DMS153 (cell line): ENCODE results near the gene GPANK1.
A peak's percentile ranks its signal among the peaks of the same experiment; 100 is the strongest.
"Not testable (repeated sequence)": the region's sequence is repeated elsewhere in the genome, so short reads cannot be mapped to it uniquely, and the experiment has no call there.

Experiments used
- DNase-seq: peaks from one replicate; lab custom pipeline; 2025; lab: John Stamatoyannopoulos, UW

The GPANK1 gene

DNA sequence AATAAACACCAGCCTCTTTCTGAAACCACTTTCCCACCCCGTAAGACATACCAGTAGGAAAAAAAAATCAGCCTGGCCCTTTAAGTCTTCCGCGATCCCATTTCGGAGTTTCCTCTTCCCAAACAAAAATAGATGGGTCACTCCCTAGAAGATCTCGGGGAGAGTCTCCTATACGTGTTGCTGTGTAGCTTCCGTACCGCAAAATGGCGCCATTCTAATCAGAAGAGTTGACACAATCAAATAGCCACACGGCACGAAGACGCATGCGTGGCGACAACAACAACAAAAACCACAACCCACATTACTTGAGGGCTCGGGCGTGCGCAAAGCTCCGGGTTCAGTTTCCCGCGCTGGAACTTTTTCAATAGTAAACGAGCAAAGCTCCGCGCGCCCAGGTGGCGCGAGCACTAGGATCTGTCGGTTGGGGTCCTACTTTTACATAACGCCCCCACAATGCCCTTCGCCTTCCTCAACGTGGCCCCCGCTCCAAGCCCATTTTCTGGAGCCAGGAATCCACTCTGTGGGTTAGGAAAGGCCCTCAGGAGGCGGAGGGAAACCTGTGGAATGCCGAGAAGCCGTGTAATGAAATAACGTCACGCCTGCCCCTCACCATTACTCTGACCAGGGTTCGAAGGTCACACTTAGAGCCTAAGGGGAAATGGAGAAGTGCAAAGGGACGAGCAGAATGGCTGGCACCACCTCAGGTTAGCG is at the start of gene GPANK1:
Gene GPANK1, minus strand, starts transcription at position 208 of the 711 bp plus-strand sequence. CDS start 519 bp downstream, outside the sequence.
- DNase-seq, result peak; percentile 89

DNA sequence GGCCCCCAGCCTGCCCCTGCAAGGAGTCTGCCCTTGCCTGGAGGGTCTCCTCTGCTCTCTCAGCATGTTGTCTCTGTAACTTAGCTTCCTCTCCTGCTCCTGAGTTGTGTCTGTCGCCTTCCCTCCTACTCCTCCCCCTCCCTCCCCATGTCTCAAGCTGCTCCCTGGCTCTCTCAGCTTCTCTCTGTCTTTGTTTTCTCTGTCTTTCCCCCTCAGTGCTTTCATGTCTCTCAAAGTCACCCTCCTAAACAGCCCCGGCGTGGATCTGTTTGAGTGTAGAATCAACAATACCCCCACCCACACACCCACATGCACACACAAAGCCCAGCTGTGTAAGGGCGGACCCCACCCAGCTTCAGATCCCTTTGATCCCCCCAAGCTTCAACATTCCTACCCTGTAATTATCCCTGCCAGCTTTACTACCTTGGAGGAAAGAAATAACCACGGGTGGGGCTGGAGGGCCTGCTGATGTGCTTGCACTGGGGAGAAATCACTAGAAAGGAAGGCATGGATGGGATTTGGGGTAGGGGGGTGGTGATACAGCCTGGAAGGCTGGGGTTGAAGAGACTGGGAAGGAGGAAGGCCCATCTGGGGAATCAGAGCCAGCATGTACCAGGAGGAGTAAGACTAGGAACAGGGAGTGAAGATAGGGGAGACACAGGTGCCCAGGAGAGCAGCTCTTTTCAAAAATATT is 49.3 kb upstream of the GPANK1 start:
- DNase-seq, result no peak

DNA sequence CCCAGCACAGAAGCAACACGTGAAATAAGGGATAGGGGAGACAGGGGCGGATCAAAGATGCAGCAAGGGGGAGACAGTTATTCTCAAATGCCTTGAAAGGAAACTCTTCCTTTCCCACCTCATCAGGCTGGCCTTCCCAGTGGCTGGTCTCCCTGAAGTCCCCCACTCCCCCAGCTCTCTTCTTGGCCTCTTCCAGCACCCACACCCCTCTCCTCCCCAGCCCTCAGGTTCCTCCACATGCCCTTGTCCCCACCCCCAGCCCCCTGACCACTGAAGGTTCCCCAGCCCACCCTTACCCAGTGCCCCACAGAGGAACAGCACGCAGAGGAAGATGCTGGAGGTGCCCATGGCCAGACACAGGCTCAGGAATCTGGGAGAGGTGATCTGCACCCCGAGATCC is 48.7 kb upstream of the GPANK1 start:
- DNase-seq, result no peak

DNA sequence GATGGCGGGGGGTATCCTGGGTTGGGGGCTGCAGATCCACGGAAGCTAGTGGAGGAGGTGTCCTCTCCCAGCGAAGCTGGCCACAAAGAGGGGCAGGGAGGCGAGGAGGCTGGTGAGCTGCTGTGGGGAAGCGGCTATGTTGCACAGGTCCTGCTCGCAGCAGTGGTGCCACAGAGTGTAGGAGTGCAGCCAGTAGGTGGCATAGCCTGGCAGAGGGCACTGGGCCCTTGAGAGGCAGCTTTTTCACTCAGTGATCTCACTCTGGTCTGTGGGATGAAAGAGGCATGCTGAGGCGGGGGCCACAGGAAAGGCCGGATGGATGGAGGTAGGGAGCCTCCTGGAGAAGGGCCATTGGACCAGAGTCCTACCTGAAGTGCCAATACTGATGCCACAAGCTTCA is 47.5 kb upstream of the GPANK1 start:
- peak; percentile 13 for DNase-seq

DNA sequence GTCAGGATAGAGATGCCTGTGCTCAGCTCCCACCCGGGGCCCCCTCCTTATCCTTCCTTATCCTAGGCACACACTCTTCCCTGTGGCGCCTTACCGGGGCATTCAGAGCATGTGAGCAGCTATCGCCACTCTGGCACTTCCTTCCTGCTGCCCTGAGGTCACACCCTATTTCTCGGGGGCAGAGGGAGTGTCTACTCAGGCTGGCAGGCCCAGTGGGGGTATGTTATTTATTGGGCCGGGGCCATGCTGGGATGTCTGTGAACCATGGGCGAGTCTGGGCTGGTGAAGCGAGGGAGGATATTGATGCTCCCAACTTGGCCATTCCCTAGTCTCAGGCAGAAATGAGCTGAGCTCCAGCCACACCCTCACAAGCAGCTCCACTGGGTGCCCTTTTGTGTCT is 46.4 kb upstream of the GPANK1 start:
- DNase-seq, result no peak

DNA sequence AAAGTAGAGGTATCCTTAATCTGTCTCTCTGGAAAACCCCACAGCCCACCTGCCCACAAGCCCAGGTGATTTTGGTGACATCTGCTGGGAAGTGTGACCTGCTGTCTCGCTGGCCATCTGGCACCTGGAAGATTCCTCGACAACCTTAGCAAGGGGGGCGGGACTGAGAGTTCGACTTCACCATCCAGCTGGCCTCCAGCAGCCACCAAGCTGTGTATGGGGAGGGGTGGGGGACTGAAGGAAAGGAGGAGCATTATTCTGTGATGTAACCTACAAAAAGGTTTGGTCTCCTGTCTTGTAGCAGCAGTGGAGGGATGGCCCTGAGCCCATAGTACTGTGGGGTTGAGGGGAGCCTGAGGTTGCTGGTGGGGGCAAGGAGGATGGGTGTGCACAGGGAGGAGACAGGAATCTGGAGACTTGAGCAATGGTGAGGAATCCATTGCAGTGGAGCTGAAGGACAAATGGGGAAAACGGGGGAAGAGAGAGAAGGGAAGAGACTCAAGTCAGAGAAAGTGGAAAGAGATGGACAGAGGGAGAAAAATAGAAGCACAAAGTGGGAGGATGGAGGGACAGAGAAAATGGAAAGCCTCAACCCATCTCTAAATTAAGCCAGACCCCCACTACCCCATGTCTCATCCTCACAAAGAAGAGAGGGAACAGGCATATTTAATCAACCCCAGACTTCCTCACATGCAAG is 45.9 kb upstream of the GPANK1 start:
- no peak for DNase-seq

DNA sequence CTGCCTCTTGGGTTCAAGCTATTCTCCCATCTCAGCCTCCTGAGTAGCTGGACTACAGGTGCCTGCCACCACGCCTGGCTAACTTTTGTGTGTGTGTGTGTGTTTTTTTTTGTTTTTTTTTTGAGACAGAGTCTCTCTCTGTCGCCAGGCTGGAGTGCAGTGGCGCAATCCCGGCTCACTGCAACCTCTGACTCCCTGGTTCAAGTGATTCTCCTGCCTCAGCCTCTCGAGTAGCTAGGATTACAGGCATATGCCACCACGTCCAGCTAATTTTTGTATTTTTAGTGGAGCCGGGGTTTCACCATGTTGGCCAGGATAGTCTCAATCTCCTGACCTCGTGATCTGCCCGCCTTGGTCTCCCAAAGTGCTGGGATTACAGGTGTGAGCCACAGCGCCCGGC is 44.4 kb upstream of the GPANK1 start:
- DNase-seq, result not testable (repeated sequence)

DNA sequence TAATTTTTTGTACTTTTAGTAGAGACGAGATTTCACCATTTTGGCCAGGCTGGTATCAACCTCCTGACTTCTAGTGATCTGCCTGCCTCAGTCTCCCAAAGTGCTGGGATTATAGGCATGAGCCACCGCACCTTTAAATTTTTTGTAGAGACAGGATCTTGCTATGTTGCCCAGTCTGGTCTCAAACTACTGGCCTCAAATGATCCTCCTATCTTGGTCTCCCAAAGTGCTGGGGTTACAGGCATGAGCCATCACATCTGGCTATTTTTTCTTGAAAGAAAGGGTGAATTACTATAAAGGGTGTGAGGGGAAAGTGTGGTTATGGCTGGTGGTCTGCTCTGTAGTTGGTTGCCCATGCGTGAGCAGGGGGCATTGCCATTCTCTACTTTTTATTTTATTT is 43.4 kb upstream of the GPANK1 start:
- DNase-seq, result no peak

DNA sequence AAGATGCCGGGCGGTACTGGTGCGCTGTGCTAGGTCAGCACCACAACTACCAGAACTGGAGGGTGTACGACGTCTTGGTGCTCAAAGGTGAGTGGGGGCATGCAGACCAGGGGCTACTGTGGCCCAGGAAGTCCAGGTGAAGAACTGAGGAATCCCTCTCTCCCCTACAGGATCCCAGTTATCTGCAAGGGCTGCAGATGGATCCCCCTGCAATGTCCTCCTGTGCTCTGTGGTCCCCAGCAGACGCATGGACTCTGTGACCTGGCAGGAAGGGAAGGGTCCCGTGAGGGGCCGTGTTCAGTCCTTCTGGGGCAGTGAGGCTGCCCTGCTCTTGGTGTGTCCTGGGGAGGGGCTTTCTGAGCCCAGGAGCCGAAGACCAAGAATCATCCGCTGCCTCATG is 42.9 kb upstream of the GPANK1 start:
- no peak for DNase-seq

DNA sequence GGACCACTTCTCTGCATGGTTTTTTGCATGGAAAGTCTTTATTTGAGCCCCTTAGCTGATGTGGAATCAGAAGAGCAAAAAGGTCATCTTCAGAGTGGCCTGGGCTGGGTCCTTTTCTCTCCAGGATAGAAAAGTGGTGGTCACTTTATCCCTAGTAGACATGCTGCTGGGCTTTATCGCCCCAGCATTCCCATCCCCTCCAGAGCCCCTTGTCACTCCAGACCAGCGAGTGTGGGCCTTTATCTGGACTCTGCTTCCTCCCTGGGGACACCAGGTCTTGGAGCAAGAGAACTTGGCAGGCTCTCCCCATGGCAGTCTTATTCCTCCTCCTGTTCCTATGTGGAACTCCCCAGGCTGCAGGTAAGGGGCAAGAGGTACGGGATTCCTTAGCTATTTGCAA is 41.8 kb upstream of the GPANK1 start, which contains the start of gene LY6G6F:
Gene LY6G6F, plus strand, starts transcription at position 268 of the 400 bp plus-strand sequence. Its CDS starts 41 bp downstream, at position 309.
- DNase-seq, result no peak

DNA sequence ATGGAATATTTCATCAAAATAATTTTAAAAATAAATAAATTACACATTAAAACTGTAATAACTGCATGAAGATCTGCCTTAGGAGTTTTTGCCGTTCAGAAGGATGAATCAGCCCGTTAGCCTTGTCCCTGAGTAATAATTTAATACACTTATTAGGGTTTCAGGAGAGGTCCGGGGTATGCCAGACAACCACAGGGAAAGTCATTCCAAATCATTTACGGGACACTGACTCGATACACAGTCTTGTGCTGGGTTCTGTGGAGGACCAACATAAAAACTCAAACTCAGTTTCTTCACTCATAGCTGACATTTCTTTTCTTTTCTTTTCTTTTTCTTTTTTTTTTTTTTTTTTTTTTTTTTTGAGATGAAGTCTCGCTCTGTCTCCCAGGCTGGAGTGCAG is 41.1 kb upstream of the GPANK1 start:
- no peak for DNase-seq

DNA sequence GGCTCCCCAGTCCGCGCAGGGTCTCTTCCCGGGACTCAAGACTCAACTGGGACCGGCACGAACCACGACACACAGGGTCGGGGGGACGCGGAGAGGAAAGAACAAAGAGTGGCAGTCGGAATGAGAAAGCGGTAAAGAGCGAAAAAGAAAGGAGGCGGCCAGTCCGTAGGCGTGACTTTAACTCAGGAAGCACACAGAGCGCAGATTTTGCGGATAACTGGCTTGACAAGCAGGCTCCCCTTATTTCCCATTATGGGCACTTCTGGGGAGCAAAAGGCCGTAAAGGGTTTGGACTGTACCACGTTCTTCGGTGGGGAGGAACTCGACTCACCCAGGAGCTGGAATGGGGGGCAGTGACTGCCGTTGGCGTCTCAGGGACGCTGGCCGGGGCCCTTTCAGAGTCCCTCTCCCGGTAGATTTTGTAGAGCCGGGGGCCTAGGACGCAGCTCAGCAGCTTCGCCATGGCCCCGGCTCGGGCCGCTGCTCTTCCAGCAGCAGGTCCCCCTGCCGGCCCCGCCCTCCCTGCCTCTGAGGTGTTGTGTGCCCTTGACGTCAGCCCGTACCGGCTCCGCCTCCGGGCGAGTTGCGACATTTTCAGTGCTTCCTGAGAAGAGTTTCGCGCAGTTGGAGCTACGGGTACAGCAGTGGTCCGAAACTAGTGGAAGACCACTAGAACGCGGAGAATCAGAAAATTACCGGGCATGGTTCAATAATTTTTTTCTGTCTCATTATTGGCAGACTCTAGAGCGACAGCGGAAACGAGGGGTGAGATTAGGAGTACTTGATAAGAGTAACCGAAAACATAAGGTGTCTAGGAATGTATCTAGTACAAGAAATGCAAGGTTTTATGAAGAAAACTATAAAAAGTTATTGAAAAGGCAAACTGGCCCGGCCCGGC is 38.3 kb upstream of the GPANK1 start, which contains the start of gene ABHD16A:
Gene ABHD16A, minus strand, starts transcription at position 506 of the 898 bp plus-strand sequence. Its CDS starts 43 bp downstream, at position 463.
- peak; percentile 92 for DNase-seq

DNA sequence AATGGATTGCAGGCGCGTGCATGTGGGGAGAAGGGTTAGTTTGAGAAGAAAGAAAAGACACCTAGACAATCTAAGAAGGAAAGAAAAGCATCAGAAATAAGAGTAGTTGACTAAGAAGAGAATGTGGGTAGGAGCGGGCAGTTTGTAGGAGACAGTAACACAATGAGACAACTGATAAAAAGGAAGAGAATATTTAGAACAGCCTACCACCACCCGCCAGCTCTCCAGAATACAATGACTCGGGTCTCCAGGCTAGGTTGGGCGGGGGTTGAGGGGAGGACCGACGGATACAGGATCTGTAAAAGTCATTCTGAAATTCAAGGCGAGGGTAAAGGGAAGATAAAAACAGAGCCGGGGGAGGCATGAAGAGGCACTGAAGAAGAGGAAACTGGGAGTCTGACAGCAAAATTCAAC is 37.6 kb upstream of the GPANK1 start:
- no peak for DNase-seq

DNA sequence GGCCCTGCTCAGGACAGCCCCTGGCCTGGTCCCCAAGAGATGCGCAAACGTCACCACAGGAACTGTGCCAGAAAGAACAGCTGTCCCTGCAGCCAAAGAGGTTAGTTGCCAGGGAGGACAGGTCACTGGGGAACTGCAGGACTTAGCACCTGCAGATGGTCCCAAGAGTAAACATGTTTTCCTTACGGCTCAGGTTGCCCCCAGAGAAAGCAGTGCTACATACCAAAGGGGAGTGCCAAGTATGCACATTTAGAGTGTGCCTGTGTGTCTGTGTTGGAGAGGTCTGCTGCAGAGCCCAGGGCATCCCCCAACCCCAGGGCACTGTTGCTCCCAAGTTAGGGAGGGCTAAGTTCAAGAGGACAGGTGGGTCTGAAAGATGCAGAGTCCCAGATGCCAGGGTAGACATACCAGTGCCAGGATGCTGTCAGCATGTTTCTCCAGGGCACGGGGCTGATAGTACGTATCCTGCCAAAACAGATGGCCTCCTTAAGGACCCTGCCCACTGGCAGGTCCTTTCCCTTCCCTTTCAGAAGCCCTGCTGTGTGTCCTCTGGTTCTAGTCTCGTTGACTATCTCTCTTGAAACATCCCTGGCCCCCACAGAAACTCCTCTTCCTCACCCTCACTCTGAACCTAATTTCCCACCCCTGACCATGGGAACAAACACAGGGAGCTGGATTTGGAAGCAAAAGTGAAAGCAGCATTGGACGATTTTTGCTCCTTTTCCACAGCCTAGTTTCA is 37.0 kb upstream of the GPANK1 start:
- peak; percentile 5 for DNase-seq

DNA sequence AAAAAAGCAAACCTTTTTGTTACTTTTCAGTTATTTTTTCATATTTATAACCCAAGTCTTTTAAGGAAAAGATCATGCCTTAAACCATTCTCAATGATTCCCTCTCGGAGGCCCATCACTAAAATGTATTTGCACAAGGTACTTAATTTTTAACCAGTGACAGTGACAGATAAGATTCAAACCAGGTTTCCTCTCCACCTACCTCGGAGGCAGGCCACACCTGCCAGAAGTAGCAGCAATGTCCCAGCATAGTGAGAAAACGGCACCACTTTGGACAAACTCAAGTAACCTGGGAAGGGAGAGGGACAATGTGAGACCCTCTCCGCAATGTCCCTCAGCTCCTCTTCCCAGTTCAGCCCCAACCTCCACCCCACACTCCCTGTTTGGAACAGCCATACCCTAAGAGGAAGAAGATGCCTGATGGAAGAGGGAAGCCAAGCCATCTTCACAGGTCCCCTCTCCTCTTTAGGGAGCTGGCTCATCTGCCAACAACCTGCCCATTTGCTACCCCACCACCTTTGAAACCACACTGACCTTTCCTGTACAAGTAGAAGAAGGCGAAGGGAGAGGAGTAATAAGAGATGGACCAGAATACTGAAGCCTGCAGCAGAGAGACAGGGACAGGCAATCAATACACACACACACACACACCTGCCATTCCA is 36.1 kb upstream of the GPANK1 start:
- DNase-seq, result no peak

DNA sequence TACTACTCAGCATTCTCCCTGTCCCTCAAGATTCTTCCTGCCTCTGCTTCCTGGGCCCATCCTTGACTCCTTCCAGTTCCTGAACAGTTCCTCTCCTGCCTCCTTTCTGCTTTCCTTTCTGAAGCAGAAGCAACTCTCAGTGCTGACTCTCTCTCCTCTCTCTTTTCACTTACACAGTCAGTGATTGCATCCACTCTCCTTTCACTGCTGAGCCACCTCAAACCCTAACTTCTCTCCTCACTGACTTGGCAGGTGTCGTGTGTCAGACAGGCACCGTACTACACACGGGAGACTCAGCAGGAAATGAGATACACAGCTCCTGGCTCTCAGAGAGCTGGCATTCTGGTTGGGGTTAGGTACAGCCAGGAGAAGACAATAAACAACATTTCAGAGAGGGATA is 32.8 kb upstream of the GPANK1 start:
- no peak for DNase-seq

DNA sequence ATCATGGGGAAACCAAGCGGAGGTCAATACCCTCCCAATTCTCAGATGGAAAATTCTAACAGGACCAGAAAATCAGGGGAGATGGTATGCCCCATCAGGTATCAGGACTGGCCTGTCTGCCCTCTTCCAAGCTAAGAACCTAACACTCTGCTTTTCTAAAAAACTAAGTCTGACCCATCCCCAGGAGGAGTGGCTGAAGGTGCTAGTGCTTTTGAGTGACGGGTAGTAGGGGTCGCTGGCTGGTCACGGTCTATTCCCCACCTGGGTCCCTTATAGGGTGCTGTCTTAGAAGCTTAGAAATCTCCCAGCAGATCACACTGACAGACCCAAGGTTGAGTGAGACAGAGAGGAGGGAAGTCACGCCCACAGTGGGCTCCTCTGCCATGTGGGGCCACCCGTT is 28.7 kb upstream of the GPANK1 start:
- no peak for DNase-seq

DNA sequence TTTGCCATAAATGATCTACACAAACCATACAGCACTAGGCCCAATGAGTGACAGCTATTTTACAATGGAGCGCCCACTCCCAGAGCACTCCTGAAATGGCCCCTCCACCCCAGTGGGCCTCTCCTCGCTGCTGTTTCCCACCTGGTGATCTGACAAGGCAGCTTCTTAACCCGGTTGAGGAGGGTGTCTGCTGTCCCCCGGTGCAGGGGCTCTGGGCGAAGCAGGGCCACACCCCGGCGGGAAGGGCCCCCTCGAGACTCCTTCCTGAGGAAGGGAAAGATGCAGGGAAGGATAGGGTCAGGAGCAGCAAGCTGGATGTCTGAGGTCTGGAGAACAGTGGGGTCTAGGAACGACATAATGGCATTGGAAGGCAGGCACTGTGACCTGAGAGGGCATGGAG is 28.1 kb upstream of the GPANK1 start:
- no peak for DNase-seq

DNA sequence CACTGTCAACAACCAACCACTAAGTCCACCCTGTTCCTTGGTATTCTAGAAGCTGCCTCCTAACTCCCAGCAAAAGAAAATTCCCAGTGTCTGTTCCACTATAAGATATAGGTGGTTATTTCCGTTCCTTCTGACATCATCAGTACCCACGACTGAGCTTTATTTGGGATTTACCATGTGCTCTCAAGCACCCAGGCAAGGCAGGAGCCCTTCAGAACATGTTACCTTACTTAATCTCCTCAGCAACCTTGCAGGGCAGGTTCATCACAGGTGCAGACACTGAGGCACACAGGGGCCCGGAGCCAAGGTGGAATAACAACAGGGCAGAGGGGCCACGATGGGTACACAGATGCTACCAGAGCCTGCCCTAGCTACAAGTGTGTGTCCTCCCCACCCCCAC is 27.6 kb upstream of the GPANK1 start:
- DNase-seq, result no peak

DNA sequence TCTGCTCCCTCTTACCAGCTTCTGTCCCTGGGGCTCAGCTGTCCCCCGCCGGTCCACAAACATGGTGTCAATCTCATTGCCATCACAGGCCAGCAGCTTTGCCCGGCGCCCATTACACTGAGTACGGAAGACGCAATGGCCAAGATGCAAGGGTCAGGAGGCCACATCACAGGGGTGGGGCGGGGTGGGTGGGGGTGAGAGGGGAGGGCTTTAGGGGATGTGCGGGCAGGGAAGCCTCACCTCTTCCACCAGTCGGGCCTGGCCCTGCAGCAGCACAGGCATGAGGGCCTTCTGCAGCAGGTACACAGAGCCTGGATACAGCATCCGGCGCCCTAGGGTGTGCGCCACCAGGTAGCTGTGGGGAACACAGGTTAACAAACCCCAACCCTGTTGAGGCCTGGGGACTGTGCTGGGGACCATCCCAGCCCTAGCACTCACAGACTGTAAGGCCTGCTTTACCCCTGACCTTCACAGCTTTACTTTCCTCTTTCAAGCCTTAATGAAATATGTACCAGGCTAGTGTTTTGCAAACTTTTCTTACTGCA is 26.8 kb upstream of the GPANK1 start:
- no peak for DNase-seq
